ENCODE data around the gene PEX16.

PEX16 gene
- long read RNA-seq, transcript PEX16-210 (11 exons, 1,639 nt) = minor isoform, 8 of 351 reads
- long read RNA-seq, transcript PEX16-202 (11 exons, 1,335 nt) = major isoform, 285 of 351 reads
- long read RNA-seq, partial matches to known transcripts = 6 of 351 reads
- long read RNA-seq, other reads (novel, unspliced or antisense) = 51 of 351 reads

- Histone ChIP-seq H3K27ac (replicated peaks) (peak within 1 kb of the TSS; percentile 79), H3K27me3 (ENCODE audit: insufficient read depth, poor library complexity, severe bottlenecking) (peaks cover 4% of the 10 kb centered on the region), H3K4me3 (replicated peaks; ENCODE audit: insufficient read depth, low read length) (peak within 1 kb of the TSS; percentile 86)
- peak; percentile 76; the same call in 1 of the 2 replicates for TF ChIP-seq POLR2AphosphoS5 (IDR thresholded peaks at IDR 0.05; ENCODE audit: low read depth)
- no peak for TF ChIP-seq CTCF (IDR thresholded peaks at IDR 0.05; ENCODE audit: insufficient read depth, low read length)
- TF ChIP-seq REST (IDR thresholded peaks at IDR 0.05; ENCODE audit: insufficient replicate concordance, low read depth) = no peak
- no peak for TF ChIP-seq SPI1 (IDR thresholded peaks at IDR 0.05; ENCODE audit: borderline replicate concordance, low read depth)
- peak; percentile 96 for TF ChIP-seq GABPA (IDR thresholded peaks at IDR 0.05; ENCODE audit: low read depth)
- DNase-seq (ENCODE audit: low read depth in 1 of 2, low spot score in 1 of 2) = peak; percentile 98 to 99
Observed at GRCh38 chr11:45917623-45918330, at the start of gene PEX16. PEX16 (minus strand) TSS chr11:45917877; CDS start chr11:45917811, 66 bp downstream.

GRCh38 chr11:45964911-45965389 lies 47.3 kb upstream of the PEX16 start:
- Histone ChIP-seq H3K4me3 (replicated peaks; ENCODE audit: insufficient read depth, low read length) (no peak overlapping the region), H3K27ac (replicated peaks) (no peak overlapping the region), H3K27me3 (ENCODE audit: insufficient read depth, poor library complexity, severe bottlenecking) (no peaks in the 10 kb centered on the region)
- TF ChIP-seq CTCF (IDR thresholded peaks at IDR 0.05; ENCODE audit: insufficient read depth, low read length) (peak; percentile 96), POLR2AphosphoS5 (IDR thresholded peaks at IDR 0.05; ENCODE audit: low read depth) (no peak)
- peak; percentile 47 to 62 for DNase-seq (ENCODE audit: low read depth in 1 of 2, low spot score in 1 of 2)

DNA sequence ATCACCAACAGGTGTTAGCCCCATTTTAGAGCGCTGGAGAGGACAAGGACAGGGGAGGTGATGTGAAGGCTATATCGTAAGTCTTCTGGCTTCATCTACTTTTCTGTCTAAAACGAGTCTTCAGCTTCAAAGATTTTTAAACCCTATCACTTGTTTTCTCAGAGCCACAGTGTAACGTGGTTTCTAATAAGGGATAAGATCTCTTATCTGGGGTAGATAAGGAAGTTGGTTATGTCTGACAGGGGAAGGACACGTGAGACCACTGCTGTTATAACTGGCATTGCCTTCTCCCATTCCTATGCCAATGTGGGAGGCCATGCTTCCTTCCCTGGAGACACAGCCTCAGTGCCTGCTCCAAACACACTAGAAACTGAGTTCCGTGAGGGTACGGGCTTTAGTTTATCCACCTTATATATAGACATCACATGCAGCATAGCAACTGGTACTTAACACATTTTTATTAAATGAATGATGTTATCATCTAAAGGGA lies 44.1 kb upstream of the PEX16 start:
- no peak overlapping the region for H3K4me3 ChIP-seq (replicated peaks; ENCODE audit: insufficient read depth, low read length)
- no peaks in the 10 kb centered on the region for H3K27me3 ChIP-seq (ENCODE audit: insufficient read depth, poor library complexity, severe bottlenecking)
- H3K27ac ChIP-seq (replicated peaks) = no peak overlapping the region
- DNase-seq (ENCODE audit: low read depth in 1 of 2, low spot score in 1 of 2) = peak in 1 of 2 experiments; percentile 25
- no peak for TF ChIP-seq POLR2AphosphoS5 (IDR thresholded peaks at IDR 0.05; ENCODE audit: low read depth)
- TF ChIP-seq SPI1 (IDR thresholded peaks at IDR 0.05; ENCODE audit: borderline replicate concordance, low read depth) = no peak
- TF ChIP-seq GABPA (IDR thresholded peaks at IDR 0.05; ENCODE audit: low read depth) = no peak
- no peak for TF ChIP-seq CTCF (IDR thresholded peaks at IDR 0.05; ENCODE audit: insufficient read depth, low read length)
- no peak for TF ChIP-seq REST (IDR thresholded peaks at IDR 0.05; ENCODE audit: insufficient replicate concordance, low read depth)

Data from HL-60 (cell line).